ENCODE measurements around the gene BDH1. TPM values are rescaled to one million over a fixed set of nuclear protein-coding genes. Genes with fewer than 3 reads are reported as not detected.

Gene BDH1
- total RNA-seq, 2 donors from 2014 or later, result 4.0 to 48.3 TPM

DNA sequence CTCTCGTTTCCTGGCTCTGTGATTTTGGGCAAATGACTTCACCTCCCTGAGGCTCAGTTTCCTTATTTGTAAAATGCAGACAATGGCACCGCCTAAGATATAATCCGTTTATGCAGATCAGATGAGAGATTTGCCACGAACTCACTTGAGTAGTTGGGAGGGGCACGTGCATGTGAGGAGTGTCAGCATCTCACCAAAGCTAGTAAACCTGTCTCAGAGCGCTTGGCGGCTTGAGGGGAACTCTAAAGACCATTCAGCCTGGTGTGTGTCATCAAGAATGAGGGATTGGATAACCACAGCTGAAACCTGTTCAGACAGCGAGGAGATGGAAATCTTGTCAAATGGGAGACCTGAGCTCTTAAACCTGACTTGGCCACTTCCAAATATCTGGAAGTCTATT, 48.7 kb downstream of the BDH1 start:
- H3K4me1 ChIP-seq, result no peaks in the 10 kb centered on the region
- H3K27me3 ChIP-seq, result no peaks in the 10 kb centered on the region
- TF ChIP-seq, protein P1, sequence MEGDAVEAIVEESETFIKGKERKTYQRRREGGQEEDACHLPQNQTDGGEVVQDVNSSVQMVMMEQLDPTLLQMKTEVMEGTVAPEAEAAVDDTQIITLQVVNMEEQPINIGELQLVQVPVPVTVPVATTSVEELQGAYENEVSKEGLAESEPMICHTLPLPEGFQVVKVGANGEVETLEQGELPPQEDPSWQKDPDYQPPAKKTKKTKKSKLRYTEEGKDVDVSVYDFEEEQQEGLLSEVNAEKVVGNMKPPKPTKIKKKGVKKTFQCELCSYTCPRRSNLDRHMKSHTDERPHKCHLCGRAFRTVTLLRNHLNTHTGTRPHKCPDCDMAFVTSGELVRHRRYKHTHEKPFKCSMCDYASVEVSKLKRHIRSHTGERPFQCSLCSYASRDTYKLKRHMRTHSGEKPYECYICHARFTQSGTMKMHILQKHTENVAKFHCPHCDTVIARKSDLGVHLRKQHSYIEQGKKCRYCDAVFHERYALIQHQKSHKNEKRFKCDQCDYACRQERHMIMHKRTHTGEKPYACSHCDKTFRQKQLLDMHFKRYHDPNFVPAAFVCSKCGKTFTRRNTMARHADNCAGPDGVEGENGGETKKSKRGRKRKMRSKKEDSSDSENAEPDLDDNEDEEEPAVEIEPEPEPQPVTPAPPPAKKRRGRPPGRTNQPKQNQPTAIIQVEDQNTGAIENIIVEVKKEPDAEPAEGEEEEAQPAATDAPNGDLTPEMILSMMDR (IDR thresholded peaks at IDR 0.05), result no peak
- no peak overlapping the region for H3K27ac ChIP-seq
- no peaks in the 10 kb centered on the region for H3K36me3 ChIP-seq
- H3K4me3 ChIP-seq, result no peak overlapping the region
- H3K9me3 ChIP-seq, result no peaks in the 10 kb centered on the region
- no peak for DNase-seq (ENCODE audit: low spot score)

DNA sequence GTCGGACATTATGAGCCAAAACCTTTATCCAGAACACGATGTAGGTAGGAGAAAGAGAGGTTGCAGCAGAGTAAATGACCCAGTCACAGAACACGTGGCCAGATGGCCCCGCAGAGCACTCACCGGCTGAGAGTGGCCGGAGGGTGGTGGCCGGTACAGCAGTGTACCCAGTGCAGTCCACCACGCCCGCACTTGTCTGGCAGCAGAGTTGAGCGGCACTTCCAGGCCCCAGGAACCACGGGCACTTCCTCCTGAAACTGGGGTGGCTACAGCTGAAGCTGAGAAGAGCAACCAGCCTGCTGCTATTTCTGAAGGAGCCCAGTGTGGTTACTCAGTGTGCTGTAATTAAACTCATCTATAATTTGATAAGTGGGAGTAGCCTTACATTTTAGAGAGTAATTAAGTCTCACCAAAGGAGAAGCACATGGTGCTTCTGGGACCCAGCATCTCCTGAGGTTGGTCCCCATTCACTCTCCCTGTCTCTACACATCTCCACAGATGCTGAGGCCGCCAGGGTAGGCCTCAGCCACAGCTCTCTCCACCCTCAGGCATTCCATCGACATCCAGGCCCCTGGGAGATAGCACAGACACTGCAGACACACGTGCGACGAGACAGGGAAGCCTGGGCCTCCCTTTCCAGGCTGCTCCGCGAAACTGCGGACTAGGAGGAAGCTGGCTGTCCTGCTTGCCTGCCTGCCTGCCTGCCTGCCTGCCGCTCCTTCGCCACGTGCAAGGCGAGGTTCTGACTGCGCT, 49.8 kb downstream of the BDH1 start:
- H3K27me3 ChIP-seq, result no peaks in the 10 kb centered on the region
- no peak overlapping the region for H3K27ac ChIP-seq
- no peak overlapping the region for H3K4me3 ChIP-seq
- DNase-seq (ENCODE audit: low spot score), result no peak
- TF ChIP-seq, protein P1 (IDR thresholded peaks at IDR 0.05), result no peak
- H3K36me3 ChIP-seq, result no peaks in the 10 kb centered on the region
- no peaks in the 10 kb centered on the region for H3K9me3 ChIP-seq
- no peaks in the 10 kb centered on the region for H3K4me1 ChIP-seq

DNA sequence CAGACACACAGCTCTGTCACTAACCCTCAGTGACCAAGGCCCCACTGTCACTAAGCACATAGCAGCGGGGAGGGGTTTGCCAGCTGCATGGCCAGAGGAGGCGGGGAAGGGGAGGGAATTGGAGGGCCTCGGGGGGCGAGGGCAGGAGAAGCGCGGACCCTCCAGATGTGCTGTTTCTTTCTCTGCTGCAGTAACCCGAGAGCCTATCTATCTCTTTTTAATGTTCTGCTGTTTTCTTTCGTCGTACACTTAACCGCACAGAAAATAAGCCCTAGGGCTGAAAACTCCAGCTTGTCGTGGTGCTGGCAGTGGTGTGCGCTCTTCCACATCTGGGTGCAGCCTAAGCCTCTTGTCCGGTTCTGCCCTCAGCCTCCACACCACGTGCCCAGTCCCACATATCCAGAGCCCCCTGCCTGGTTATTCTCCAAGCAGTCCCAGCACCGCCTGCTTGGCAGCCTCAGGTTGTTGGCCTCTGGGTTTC, 51.1 kb downstream of the BDH1 start:
- DNase-seq (ENCODE audit: low spot score), result no peak
- H3K36me3 ChIP-seq, result no peaks in the 10 kb centered on the region
- no peak overlapping the region for H3K27ac ChIP-seq
- no peaks in the 10 kb centered on the region for H3K27me3 ChIP-seq
- H3K4me3 ChIP-seq, result no peak overlapping the region
- H3K4me1 ChIP-seq, result no peaks in the 10 kb centered on the region
- TF ChIP-seq, protein P1 (IDR thresholded peaks at IDR 0.05), result no peak
- no peaks in the 10 kb centered on the region for H3K9me3 ChIP-seq

DNA sequence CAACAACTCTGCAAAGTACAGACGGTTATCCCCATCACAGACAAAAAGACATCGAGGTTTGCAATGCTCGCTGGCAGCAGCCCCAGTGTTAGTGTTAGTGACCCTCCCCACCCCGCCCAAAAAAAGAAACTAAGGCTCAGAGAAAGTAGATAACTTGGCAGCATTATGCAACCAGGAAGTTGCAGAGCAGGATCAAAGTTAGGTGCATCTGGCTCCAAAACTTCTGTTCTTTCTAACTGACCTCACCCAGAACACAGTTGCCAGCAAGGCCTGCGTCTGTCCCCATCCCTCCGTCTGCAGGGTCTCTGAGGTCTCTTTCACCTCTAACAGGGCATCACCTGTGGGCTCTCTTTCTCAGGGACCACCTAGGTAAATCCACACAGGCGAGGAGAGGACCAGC, 51.5 kb downstream of the BDH1 start:
- DNase-seq (ENCODE audit: low spot score), result no peak
- TF ChIP-seq, protein P1 (IDR thresholded peaks at IDR 0.05), result no peak

DNA sequence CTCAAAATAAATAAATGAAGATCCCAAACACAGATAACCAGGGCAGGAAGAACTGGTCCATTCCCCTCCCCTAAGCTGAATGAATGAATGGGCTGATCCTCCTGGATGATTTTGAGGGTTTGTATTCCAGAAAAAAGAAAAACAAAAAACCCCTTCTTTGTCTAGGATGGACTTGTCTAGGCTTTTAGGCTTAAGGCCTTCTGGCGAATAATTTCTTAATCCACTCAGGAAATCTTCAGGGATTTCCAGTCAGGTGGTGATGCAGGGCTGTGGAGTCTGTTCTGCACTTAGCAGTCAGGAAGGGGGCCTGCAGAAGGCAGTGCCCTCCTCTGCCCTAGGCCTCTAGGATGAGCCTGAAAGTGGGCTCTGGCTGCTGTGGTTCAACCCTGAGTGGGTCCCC, 52.1 kb downstream of the BDH1 start:
- Histone ChIP-seq H3K9me3 (no peaks in the 10 kb centered on the region), H3K4me3 (no peak overlapping the region), H3K27ac (no peak overlapping the region), H3K27me3 (no peaks in the 10 kb centered on the region), H3K4me1 (no peaks in the 10 kb centered on the region), H3K36me3 (no peaks in the 10 kb centered on the region)
- no peak for DNase-seq (ENCODE audit: low spot score)
- TF ChIP-seq, protein P1 (IDR thresholded peaks at IDR 0.05), result no peak

More for the DNA sequence above, 51.5 kb downstream of the BDH1 start:
- no peaks in the 10 kb centered on the region for H3K4me1 ChIP-seq
- no peaks in the 10 kb centered on the region for H3K9me3 ChIP-seq
- no peak overlapping the region for H3K27ac ChIP-seq
- H3K27me3 ChIP-seq, result no peaks in the 10 kb centered on the region
- H3K4me3 ChIP-seq, result no peak overlapping the region
- no peaks in the 10 kb centered on the region for H3K36me3 ChIP-seq

All from right atrium auricular region (tissue), 2 donors.